Activated naive CD4-positive, alpha-beta T cell treated with Interleukin-2 at 50 U/mL for 16 hours (primary cell): ENCODE results near the gene USP34.

Experiments used
- DNase-seq: peaks from one replicate; pipeline ENCODE4 v3.0.0-alpha.2; 2020

The USP34 gene

GRCh38 chr2:61362873-61363272 lies 108.0 kb downstream of the USP34 start:
- DNase-seq = no peak

DNA sequence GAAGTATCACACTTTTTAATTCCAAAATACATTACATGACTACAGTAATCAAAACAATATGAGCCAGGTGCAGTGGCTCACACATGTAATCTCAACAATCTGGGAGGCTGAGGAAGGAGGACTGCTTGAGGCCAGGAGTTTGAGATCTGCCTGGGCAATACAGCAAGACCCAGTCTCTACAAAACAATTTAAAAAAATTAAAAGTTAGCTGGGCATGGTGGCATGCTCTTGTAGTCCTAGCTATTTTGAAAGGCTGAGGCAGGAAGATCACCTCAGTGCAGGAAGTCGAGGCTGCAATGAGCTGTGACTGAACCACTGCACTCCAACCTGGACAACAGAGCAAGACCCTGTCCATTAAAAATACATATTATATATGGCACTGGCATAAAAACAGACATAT lies 109.8 kb downstream of the USP34 start:
- DNase-seq = no peak

- no peak for DNase-seq
Measured at GRCh38 chr2:61359058-61359457, 111.8 kb downstream of the USP34 start.

DNA sequence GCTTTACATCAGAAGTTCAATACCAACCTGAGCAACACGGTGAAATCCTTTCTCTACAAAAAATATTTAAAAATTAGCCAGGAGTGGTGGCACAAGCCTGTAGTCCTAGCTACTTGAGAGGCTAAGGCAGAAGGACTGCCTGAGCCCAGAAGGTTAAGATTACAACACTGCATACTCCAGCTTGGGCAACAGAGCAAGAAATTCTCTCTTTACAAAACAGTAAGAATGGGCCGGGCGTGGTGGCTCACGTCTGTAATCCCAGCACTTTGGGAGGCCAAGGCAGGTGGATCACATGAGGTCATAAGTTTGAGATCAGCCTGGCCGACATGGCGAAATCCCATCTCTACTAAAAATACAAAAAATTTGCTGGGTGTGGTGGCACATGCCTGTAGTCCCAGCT lies 113.2 kb downstream of the USP34 start:
- no peak for DNase-seq

- DNase-seq = no peak
Measured at GRCh38 chr2:61356958-61357350, 113.9 kb downstream of the USP34 start.

- DNase-seq = no peak
Measured at GRCh38 chr2:61356261-61356957, 114.5 kb downstream of the USP34 start.

- no peak for DNase-seq
Measured at GRCh38 chr2:61354543-61355197, 116.2 kb downstream of the USP34 start.

GRCh38 chr2:61353909-61354308 lies 117.0 kb downstream of the USP34 start:
- no peak for DNase-seq

- no peak for DNase-seq
Measured at GRCh38 chr2:61350777-61351176, 120.1 kb downstream of the USP34 start.

DNA sequence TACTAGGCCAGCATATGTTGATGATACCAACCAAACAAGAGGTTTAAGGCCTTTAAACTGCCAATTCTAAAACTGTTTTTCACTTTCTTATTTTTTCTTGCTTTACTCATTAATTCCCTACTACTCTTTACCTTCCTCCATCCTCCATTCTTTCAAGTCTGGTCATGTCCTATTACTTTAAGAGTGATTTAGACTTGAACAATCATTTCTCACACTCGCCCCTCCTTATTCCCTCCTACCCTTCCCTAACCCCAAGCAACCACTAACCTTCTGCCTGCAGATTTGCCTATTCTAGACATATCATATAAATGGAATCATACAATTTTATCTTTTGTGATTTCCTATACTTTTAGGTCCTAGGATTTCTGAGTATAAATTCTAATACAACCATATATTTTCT lies 127.7 kb downstream of the USP34 start:
- no peak for DNase-seq

DNA sequence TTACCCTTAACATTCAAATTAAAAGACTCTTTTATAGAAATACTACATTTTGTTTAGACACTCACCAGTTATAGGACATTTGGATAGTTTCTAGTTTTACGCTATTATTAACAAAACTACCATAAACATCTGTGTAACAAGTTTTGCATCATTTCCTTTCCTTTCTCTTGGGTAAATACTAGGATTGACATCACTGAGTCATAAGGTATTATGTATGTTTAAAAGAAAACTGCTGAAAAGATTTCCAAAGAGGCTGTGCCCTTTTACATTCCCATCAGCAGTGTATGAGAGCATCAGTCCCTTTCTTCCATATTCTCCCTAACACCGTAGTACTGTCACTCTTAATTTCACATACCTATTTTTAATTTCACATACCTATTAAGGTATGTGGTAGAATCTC lies 130.6 kb downstream of the USP34 start:
- DNase-seq = no peak

GRCh38 chr2:61338447-61338846 lies 132.4 kb downstream of the USP34 start:
- no peak for DNase-seq

DNA sequence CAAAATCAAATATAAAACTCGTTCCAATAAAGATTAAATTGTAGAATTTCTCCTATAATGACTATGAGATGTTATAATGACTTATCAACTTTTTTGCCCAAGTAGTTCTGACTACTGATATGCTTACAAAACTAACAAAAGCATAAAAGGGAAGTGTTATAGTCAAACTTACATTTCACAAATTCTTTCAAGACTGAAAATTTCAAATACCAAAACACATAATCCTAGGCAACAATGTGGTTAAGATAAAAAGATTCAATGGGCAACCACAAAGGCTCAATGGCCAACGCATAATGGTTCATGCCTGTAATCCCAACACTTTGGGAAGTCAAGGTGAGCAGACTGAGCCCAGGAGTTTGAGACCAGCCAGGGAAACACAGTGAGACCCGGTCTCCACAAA lies 135.7 kb downstream of the USP34 start:
- no peak for DNase-seq

GRCh38 chr2:61334466-61334865 lies 136.4 kb downstream of the USP34 start:
- no peak for DNase-seq

GRCh38 chr2:61328707-61329251 lies 142.1 kb downstream of the USP34 start:
- no peak for DNase-seq

DNA sequence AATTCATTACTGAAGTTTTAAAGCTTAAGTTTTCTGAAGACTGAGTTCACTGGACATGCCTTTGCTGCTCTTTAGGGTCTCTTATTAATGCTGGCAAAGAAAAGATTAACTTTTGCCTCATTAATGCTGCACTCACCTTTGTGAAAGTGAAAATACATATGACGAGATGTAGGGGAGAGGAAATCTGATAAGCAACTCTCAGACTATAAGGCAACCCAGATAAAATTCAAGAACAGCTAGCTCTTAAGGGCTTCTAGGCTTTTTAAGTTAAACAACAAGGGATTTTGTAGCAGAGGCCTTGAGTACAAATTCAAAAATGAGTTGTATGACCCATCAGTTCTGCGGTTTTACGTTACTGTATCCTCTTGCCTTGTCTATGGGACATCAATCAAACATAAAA lies 143.7 kb downstream of the USP34 start:
- no peak for DNase-seq

DNA sequence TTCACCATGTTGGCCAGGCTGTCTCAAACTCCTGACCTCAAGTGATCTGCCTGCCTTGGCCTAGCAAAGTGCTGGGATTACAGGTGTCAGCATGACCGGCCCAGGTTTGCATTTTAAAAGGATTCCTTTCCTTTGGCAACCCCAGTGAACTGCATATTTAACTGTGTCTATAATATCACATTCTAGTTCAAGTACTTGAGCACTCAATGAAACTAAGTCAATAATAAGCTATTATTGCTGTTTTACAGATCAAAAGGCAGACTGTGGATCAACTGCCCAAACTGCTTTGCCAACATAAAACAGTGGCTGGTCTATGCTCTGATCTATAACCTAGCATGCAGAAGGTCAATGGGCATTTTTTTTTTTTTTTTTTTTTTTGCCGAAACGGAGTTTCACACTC lies 144.5 kb downstream of the USP34 start:
- DNase-seq = no peak

- DNase-seq = no peak
Measured at GRCh38 chr2:61320181-61320580, 150.7 kb downstream of the USP34 start.

- no peak for DNase-seq
Measured at GRCh38 chr2:61318553-61318952, 152.3 kb downstream of the USP34 start.

GRCh38 chr2:61295981-61296380 lies 174.9 kb downstream of the USP34 start:
- DNase-seq = no peak

DNA sequence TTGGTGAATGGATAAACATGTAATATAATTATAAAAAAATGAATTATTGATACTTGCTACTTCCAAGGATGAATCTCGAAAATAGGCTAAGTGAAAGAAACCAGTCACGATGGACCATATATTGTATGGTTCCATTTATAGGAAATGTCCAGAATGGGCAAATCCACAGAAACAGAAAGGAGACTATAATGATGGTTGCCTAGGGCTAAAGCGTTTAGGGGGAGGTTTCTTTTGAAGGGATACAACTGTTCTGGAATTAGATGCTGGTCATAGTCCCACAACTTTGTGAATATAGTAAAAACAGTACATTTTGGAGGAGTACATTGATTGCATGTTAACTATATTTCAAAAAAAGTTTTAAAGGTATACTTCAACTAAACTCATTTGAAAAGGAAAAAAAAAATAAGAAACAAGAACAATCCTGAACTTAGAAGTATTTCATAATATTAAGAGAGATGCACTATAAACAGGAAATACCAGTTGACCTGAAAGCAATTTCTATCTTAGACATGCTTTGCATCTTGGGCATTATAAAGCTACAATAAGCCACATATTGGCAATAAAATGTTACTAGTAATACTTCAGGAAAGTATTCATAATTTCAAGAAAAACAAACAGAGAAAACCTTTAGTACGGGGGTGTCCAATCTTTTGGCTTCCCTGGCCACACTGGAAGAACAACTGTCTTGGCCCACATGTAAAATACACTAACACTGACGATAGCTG lies 178.9 kb downstream of the USP34 start:
- no peak for DNase-seq

- no peak for DNase-seq
Measured at GRCh38 chr2:61288070-61288841, 182.6 kb downstream of the USP34 start.

DNA sequence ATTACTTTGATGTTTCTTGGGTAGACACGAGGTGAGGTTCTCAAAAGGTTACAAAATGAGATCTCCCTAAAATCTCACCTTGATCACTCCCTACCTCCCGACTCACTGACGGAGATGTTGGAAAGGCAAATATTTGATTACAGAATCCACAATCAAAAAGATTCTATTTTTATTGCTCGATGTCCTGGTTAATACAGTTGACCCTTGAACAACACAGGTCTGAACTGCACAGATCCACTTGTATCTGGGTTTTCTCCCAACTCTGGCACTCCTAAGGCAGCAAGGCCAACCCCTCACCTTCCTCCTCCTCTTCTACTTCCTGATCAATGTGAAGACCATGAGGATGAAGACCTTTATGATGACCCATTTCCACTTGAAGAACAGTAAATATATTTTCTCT lies 183.6 kb downstream of the USP34 start:
- no peak for DNase-seq
